Measurements from ENCODE around the gene GPRC5A.

DNA sequence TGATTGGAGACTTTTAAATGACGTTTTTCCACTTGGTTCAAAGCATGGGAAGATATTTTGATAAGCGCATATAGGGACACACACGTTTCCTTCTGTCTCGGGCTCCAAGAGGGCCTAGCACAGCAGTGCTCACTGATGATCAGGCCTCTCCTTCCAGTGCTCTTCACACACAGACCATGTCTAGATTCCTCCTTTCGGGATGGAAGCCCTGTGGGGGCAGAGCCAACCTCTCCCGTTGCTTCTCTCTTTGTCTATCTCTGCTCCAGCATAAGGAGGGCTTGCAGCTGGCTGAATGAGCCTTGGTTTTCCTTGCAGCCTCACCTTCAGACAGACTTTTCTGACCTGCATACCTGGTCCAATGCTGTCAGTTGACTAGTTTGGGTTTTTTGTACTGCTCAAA, 38.3 kb downstream of the GPRC5A start:
- TF ChIP-seq TAF1 (IDR thresholded peaks at IDR 0.05; ENCODE audit: borderline replicate concordance, low read depth, low read length) (no peak), JUND (IDR thresholded peaks at IDR 0.05; ENCODE audit: low read depth, low read length) (no peak)
- TF ChIP-seq, protein P1, sequence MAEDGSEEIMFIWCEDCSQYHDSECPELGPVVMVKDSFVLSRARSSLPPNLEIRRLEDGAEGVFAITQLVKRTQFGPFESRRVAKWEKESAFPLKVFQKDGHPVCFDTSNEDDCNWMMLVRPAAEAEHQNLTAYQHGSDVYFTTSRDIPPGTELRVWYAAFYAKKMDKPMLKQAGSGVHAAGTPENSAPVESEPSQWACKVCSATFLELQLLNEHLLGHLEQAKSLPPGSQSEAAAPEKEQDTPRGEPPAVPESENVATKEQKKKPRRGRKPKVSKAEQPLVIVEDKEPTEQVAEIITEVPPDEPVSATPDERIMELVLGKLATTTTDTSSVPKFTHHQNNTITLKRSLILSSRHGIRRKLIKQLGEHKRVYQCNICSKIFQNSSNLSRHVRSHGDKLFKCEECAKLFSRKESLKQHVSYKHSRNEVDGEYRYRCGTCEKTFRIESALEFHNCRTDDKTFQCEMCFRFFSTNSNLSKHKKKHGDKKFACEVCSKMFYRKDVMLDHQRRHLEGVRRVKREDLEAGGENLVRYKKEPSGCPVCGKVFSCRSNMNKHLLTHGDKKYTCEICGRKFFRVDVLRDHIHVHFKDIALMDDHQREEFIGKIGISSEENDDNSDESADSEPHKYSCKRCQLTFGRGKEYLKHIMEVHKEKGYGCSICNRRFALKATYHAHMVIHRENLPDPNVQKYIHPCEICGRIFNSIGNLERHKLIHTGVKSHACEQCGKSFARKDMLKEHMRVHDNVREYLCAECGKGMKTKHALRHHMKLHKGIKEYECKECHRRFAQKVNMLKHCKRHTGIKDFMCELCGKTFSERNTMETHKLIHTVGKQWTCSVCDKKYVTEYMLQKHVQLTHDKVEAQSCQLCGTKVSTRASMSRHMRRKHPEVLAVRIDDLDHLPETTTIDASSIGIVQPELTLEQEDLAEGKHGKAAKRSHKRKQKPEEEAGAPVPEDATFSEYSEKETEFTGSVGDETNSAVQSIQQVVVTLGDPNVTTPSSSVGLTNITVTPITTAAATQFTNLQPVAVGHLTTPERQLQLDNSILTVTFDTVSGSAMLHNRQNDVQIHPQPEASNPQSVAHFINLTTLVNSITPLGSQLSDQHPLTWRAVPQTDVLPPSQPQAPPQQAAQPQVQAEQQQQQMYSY (CRISPR knock-in tag; IDR thresholded peaks at IDR 0.05): no peak

Data from GM12878 (cell line).